ENCODE measurements around the gene WDR44.
"Not testable (repeated sequence)": the region's sequence is repeated elsewhere in the genome, so short reads cannot be mapped to it uniquely, and the experiment has no call there.

Gene WDR44

DNA sequence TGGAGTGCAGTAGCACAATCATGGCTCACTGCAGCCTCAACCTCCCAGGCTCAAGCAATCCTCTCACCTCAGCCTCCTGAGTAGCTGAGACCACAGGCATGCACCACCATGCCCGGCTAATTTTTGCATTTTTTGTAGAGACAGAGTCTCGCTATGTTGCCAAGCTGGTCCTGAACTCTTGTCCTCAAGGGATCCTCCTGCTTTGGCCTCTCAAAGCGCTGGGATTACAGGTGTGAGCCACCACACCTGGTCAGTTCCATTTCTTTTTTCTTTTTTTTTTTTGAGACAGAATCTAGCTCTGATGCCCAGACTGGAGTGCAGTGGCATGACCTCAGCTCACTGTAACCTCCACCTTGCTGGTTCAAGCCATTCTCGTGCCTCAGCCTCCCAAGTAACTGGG, 136.5 kb downstream of the WDR44 start:
- not testable (repeated sequence) for DNase-seq

- DNase-seq: no peak
Observed at GRCh38 chrX:118484216-118484903, 138.5 kb downstream of the WDR44 start.

DNA sequence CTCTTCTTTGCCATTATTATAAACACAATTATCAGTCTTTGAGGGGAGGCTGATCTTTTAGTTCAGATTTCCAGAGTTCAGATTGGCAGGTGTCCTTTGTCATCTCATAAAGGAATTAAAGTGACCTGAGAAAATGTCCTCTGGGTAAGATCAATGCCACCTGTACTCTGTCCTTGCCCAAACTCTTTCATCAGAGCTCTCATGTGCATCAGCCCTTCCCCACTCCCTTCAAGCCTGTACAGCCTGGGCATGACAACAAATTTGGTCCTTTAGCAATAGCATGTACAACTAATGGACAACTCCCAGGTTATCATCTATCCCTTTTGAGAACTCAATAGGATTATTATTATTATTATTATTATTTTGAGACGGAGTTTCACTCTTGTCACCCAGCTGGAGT, 140.8 kb downstream of the WDR44 start:
- not testable (repeated sequence) for DNase-seq

DNA sequence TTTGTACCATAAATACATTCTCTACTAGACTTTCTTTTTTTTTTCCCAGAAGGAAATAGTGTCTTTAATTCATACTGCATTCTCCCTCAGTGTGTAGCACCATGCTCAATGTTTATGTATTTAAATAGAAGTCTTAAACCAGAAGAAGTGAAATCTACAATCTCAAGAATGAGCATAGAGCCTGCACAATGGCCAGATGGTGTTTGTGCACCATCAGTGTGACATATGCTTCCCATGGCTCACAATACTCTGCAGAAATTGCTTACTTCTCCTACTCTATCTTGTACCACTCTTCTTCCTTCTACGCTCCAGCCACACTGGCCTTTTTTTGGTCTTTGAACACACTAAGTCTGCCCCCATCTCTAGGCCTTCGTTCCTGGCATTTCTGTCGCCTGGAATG, 147.1 kb downstream of the WDR44 start:
- DNase-seq: peak in 3 of 56 donors; percentile 0 to 3 (median 0)

- DNase-seq: no peak
Observed at GRCh38 chrX:118493653-118494297, 147.9 kb downstream of the WDR44 start.

DNA sequence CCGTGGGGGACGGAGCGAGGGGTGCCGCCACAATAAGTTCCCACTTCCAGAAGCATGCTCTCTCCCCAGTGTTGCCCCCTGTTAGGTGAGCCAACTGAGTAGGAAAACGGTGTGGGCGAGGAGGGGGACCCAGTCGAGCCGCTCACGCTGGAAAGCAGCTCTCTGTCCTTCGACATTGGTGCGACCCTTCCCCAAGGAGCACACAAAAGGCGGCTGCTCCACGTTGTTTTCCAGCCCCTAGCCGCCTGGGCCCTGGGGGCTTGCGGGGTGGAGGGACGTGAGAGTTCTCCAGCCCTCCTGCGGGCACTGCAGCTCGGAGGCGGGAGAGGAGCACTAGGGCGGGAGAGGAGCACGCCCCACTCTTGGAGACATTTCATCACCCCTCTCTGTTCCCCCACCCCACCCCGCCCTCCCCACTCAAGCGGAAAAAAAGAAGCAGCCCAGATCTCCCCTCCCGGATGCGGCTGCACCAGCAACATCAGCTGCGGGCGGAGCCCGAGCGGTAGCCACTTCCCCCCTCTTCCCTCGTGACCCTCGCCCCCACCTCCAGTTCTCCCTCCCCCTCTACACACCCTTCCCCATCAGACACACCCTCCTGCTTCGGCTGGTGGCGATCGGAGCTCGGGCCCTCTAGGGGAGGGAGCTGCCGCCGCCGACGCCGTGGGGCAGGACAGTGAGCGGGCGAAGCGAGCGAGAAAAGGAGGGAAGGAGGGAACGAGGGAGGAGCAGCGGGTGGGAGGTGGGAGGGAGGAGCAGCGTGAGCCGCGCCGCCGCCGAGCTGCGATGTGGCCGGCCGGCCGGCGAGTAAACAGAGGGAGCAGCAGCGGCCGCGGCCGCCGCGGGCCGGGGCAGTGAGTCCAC, 149.4 kb downstream of the WDR44 start, which contains the start of gene DOCK11:
Gene DOCK11, plus strand, starts transcription at position 755 of the 861 bp plus-strand sequence. CDS start 157 bp downstream, outside the sequence.
- DNase-seq: peak in 53 of 56 donors; percentile 1 to 75 (median 44)

GRCh38 chrX:118495958-118496762, 150.3 kb downstream of the WDR44 start:
- DNase-seq: peak in 26 of 56 donors; percentile 0 to 37 (median 7)

GRCh38 chrX:118496763-118497079, 150.8 kb downstream of the WDR44 start:
- peak in 5 of 56 donors; percentile 4 to 34 (median 25) for DNase-seq

- DNase-seq: no peak
Observed at GRCh38 chrX:118497180-118497818, 151.4 kb downstream of the WDR44 start.

DNA sequence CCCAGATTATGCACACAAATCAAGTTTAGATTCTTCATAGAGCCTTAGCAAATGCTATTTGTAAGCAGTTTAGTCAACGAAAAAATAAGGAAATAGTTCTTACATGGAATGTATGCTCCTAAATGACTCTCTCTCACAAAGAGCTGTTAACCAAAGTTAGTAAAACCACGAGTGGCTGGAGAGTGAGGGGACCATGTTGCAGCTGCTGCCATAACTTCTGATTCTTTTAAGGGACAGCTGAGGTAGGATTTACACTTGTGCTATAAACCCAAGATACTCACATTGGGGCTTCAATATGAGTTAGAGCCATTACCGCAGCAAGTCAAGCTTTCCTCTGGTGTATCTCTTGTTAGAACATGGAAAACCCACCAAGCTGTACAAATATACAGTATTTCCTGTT, 152.4 kb downstream of the WDR44 start:
- DNase-seq: no peak

- DNase-seq: no peak
Observed at GRCh38 chrX:118498755-118499154, 152.8 kb downstream of the WDR44 start.

DNA sequence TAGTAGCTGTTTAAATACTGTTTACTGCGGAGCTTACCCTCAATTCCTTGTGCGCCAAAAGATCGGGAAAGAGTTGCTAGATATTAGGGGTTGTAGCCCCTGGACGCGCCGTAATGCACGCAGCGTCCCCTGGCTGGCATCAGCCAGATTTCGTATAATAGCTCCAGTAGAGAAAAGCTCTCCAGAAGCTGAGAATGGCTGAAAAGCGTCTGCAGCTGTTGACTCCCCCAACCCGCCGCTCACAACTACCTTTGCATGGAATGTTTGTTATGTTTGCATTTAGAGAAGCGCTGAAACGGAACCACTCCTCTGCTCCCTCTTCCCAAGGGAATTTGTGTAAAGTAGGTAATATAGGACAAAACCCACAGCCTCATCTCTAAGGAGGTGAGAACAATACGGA, 153.4 kb downstream of the WDR44 start:
- DNase-seq: peak in 1 of 56 donors; percentile 0
